ENCODE data around the gene PEAR1. TPM values are rescaled to one million over a fixed set of nuclear protein-coding genes. Genes with fewer than 3 reads are reported as not detected.

Gene PEAR1
- total RNA-seq, 1 donor from 2014 or later, result 39.8 TPM

DNA sequence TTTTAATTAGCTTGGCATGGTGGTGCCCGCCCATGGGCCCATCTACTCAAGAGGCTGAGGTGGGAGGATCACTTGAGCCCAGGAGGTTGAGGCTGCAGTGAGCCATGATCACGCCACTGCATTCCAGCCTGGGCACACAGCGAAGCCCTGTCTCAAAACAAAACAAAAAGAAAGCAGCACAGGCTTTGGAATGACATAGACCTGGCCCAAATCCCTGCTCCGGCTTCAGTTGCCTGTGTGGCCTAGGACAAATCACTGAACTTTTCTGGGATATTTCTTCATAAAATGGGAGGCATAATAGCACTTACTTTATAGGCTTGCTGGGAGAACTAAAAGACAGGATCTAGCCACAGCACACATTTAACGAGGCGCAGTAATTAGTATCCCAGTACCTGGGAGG lies 2.4 kb downstream of the PEAR1 start:
- intact Hi-C loops (cut with DNase I), result loop anchor here (10.0 kb wide), 1 partner anchor 201 kb away; no protein-coding TSS in a partner anchor
- Histone ChIP-seq H3K27me3 (no peaks in the 10 kb centered on the region), H3K4me1 (peaks cover 6 to 27% of the 10 kb centered on the region in 2 donors), H3K36me3 (no peaks in the 10 kb centered on the region), H3K9me3 (no peaks in the 10 kb centered on the region), H3K4me3 (peak overlapping the region in 1 of 2 donors; percentile 70), H3K27ac (peak overlapping the region; percentile 92 to 94)
- TF ChIP-seq CTCF (IDR thresholded peaks at IDR 0.05), result no peak
- DNase-seq (ENCODE audit: low spot score in 2 of 2), result no peak

DNA sequence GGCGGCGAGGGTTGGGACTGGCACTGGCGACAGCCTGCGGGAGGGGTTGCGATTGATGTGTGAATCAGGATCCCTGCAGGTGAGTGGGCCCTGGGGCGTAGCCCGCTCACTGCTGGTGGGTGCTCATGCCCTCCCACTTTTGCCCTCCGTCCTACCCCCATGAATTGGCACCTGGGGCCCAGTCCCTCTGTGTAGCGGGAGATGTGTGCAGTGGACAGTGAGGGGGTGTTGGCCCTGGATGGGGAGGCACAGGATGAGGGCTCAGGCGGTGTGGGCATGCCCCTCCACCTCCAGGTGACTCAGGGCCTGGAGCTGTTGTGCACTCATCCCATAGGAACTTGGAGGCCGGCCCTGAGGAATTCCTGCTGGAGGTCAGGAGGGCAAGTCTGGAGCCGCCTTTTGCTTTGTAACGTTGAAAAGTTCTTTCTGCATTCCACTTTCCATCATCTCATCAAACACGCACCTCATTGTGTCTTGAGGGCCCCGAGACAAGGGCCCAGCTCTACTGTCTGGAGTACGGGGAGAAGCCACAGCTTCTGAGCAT lies 3.0 kb downstream of the PEAR1 start:
- Histone ChIP-seq H3K9me3 (no peaks in the 10 kb centered on the region), H3K27me3 (no peaks in the 10 kb centered on the region), H3K4me3 (peak overlapping the region in 1 of 2 donors; percentile 70), H3K27ac (peak overlapping the region; percentile 62 to 94), H3K36me3 (no peaks in the 10 kb centered on the region), H3K4me1 (peaks cover 6 to 27% of the 10 kb centered on the region in 2 donors)
- DNase-seq (ENCODE audit: low spot score in 2 of 2), result peak in 1 of 2 donors; percentile 75
- intact Hi-C loops (cut with DNase I), result loop anchor here (10.0 kb wide), 1 partner anchor 202 kb away; no protein-coding TSS in a partner anchor
- TF ChIP-seq CTCF (IDR thresholded peaks at IDR 0.05), result no peak

GRCh38 chr1:156897078-156897825 lies 3.7 kb downstream of the PEAR1 start:
- intact Hi-C loops (cut with DNase I), result loop anchor here (10.0 kb wide), 1 partner anchor 202 kb away; no protein-coding TSS in a partner anchor
- no peaks in the 10 kb centered on the region for H3K27me3 ChIP-seq
- no peaks in the 10 kb centered on the region for H3K36me3 ChIP-seq
- H3K27ac ChIP-seq, result peak overlapping the region; percentile 62 to 94
- TF ChIP-seq CTCF (IDR thresholded peaks at IDR 0.05), result no peak
- peak overlapping the region in 1 of 2 donors; percentile 11 for H3K4me3 ChIP-seq
- no peak for DNase-seq (ENCODE audit: low spot score in 2 of 2)
- H3K9me3 ChIP-seq, result no peaks in the 10 kb centered on the region
- peaks cover 6 to 27% of the 10 kb centered on the region in 2 donors for H3K4me1 ChIP-seq

DNA sequence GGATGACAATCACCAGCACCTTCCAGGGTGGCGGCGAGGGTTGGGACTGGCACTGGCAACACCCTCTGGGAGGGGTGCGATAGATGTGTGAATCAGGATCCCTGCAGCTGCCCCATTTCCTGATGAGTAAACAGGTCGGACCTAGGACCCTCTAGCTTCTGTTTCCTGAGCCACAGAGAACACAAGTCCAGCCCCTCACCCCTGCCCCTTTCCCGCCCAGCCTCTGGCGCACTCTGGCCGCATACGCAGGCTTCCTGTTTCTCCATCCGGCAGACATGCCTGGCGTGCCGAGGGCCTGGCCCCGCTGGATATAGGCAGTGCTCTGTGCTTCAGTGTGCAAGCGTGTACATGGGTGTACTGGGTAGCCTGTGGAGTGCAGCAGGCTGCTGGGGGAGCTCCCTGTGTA lies 4.6 kb downstream of the PEAR1 start:
- no peaks in the 10 kb centered on the region for H3K9me3 ChIP-seq
- DNase-seq (ENCODE audit: low spot score in 2 of 2), result no peak
- H3K36me3 ChIP-seq, result no peaks in the 10 kb centered on the region
- H3K27ac ChIP-seq, result peak overlapping the region; percentile 62 to 94
- intact Hi-C loops (cut with DNase I), result loop anchor here (10.0 kb wide), 1 partner anchor 203 kb away; no protein-coding TSS in a partner anchor
- peaks cover under 1 to 23% of the 10 kb centered on the region in 2 donors for H3K4me1 ChIP-seq
- TF ChIP-seq CTCF (IDR thresholded peaks at IDR 0.05), result no peak
- H3K4me3 ChIP-seq, result peak overlapping the region in 1 of 2 donors; percentile 18
- no peaks in the 10 kb centered on the region for H3K27me3 ChIP-seq

GRCh38 chr1:156898971-156899664 lies 5.6 kb downstream of the PEAR1 start:
- no peak for TF ChIP-seq CTCF (IDR thresholded peaks at IDR 0.05)
- Histone ChIP-seq H3K9me3 (no peaks in the 10 kb centered on the region), H3K4me1 (peaks cover 0 to 21% of the 10 kb centered on the region in 2 donors), H3K27ac (peak overlapping the region in 1 of 2 donors; percentile 13), H3K4me3 (no peak overlapping the region), H3K36me3 (no peaks in the 10 kb centered on the region), H3K27me3 (no peaks in the 10 kb centered on the region)
- DNase-seq (ENCODE audit: low spot score in 2 of 2), result no peak
- intact Hi-C loops (cut with DNase I), result loop anchor here (10.0 kb wide), 1 partner anchor 204 kb away; no protein-coding TSS in a partner anchor

Data from ascending aorta (tissue), 2 donors.